Bone marrow (tissue), 2 donors: ENCODE data around the gene LEFTY1.
"Not testable (repeated sequence)": the region's sequence is repeated elsewhere in the genome, so short reads cannot be mapped to it uniquely, and the experiment has no call there.

ENCODE experiments used
- DNase-seq, 2 donors: peaks; one replicate each; lab custom pipeline; 2025; lab: John Stamatoyannopoulos, UW

The LEFTY1 gene

DNA sequence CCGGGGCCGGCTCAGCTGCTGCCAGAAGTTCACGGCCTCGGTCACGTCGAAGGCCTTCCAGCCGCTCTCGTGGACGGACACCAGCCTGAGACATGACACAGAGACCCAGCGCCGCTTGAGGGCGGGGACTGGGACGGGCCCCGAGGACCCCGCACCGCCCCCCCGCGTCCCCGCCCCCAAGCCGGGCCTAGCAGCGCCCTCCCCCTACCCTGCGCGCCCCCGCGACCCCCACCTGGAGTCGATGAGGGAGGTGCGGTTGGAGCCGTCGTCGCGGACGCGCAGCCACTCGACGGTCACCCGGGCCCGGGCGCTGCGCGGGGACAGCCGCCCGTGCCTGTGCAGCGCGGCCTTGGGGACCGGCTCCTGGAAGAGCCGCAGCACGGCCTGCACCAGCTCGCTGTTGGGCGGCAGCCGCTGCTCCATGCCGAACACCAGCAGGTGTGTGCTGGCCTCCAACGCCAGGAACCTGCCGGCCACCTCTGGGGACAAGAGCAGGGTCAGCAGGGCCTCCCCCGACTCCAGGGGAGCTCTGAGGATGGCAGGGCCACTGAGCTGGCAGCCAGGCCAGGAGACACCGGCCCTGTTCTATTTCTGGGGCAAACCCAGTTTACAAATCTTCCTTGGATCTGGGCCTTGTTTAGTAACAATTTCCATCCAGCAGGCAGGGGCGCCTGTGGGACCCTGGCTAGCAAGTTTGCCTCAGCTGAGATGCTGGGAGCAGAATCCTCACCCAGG is 1.2 kb downstream of the LEFTY1 start:
- DNase-seq: not testable (repeated sequence)

DNA sequence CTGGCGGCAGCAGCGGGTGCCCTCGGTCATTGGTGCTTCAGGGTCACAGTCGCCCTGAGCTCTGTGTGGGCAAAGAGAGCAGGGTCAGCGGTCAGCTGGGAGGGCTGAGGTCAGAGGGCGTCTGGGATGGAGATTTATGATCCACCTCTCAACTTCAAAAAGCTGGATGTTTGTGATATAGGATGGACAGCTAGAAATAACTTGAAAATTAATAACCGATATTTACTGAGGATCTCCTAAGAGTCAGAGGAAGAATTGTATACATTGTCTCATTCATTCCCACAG is 2.0 kb downstream of the LEFTY1 start:
- no peak for DNase-seq

DNA sequence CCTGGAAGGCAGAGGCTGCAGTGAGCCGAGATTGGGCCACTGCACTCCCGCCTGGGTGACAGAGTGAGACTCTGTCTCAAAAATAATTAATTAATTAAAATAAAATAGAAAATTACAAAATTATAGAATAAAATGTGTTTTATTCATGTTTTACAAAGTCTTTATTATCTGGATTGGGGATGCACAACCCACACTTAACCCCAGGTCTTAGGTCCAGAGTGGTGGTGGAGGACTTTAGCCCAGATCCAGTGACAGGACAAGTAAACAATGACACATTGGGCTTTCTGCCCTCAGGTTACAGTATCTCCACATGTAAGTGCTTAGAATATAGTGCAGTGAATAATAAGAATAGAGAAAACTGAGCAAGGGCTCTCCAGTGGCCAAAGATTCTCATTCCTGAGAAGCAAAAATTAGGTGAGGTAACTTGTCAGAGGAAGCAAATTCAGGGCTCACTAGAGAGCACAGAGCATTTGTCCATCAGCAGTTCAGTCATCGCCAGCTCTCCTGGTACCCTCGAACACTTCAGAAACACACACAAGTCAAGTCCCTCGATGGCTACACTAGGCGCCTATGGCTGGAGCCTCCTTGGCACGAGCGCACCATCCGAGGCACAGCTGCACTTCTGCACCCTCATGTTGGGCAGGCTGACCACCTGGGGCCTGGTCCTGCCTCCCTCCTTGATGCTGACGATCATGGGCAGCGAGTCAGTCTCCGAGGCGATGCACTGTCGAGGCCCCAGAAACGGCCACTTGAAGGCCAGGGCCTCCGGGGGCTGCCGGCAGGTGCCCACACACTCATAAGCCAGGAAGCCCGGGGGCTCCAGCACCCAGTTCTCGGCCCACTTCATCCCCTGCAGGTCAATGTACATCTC is 2.6 kb downstream of the LEFTY1 start:
- DNase-seq: no peak

DNA sequence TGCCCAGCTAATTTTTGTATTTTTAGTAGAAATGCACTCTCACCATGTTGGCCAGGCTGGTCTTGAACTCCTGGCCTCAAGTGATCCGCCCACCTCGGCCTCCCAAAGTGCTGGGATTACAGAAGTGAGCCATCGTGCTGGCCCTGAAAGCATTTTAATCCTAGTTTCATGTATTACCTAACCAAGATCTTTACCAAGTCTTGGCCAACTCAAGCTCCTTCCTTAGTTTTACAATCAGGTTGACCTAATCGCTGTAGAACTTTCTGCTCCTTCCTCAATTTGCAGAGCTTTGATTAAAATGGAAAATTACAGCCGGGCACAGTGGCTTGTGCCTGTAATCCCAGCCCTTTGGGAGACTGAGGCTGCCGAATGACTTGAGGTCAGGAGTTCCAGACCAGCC is 3.6 kb downstream of the LEFTY1 start:
- no peak for DNase-seq

DNA sequence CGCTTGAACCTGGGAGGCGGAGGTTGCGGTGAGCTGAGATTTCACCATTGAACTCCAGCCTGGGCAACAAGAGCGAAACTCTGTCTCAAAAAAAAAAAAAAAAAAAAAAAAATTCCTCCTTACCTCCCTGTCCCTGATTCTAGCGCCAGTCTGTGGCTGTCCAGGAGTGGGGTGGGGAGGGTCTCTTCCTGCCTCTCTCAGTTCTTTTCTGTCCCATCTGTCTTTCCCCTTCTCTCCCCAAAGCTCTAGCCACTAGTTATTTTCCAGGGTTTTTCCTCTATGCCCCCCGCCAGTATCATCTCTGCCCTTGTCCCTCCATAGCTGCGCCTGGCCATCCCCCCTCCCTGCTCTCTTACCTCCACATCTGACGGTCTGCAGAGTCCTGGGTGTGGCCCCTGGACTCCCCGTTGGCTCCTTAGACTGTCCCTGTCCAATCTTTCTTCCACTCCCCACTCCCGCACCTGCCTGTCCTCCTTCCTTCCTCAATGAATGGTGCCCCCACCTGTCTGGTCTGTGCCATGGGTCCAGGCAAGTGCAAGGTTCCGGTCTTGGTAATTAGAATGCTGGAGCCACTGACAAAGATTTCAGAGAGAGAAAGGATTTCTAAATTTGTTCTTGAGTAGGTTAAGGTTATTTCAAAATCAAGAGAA is 5.2 kb downstream of the LEFTY1 start:
- DNase-seq: no peak

DNA sequence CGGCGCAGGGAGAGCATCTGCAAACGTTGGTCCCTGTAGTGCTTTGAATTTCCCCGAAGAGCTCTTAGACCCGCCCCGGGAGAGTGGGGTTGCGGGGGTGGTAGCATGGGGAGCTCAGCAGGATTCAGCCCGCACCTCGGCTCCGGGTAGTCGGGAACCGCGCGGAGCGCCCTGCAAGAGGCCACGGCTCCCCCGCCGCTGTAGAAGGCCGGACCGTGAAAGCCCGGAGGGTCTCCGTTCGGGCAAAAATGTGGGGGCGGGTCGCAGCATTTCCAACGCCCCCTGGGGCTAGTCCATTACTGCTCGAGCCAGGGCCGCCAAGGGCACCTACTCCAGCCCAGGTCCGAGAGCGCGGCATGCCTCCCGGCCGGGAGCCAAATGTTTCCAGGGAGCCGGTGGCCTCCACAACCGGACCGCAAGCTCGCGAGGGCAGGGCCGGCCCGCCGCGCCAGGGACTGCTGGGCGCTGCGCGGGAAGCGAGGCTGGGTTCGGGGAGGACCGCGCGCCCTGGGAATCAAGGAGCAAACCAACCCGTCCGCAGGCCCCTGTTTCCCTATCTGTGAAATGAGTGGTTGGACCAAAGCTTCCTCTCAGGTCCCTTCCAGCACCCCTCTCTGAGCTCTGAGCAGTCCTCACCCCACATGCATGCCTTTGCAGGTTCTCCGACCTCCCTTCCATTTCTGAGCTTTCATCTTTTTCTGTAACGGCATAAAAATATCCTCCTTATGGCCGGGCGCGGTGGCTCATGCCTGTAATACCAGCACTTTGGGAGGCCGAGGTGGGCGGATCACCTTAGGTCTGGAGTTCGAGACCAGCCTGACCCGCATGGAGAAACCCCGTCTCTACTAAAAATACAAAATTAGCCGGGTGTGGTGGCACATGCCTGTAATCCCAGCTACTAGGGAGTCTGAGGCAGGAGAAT is 6.0 kb downstream of the LEFTY1 start:
- peak; percentile 36 to 41 for DNase-seq

DNA sequence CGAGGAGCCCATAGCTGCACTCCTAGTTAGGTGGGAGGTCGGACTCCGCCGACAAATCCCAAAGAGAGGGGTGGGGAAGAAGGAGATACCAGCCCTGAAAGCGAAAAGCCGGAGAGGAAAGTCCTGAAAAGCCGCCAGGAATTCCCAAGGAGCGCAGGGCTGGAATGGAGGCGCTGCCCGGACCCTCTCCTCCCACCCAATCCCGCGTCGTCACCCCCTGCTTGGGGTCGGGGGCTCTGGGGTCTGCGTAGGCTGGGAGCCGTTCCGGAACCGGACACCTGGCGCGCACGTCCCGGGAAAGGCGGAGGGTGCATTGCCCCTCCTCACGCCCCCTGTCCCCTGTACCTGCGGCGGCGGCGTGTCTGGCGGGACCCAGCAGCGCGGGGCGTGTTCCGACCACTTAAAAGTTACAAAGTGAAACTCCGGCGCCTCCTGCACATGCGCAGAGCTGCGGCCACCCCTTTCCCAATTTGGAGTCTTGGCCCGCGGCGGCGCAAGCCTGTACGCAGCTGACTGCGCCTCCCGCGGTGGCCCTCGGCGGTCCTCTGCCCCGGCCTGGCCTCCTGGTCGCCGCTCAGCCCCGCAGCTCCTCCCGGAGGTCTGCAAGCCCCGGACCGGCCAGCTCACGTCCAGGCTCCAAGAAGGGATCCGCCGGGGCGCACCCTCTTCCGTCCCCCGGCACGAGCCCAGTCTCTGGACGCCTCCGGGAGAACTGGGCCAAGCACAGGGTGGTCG is 6.8 kb downstream of the LEFTY1 start, which contains the start of gene TMEM63A:
TSS of gene TMEM63A (minus strand) at position 422 of the 735 bp plus-strand sequence. CDS start 4,800 bp downstream, outside the sequence.
- DNase-seq: peak; percentile 73 to 87

DNA sequence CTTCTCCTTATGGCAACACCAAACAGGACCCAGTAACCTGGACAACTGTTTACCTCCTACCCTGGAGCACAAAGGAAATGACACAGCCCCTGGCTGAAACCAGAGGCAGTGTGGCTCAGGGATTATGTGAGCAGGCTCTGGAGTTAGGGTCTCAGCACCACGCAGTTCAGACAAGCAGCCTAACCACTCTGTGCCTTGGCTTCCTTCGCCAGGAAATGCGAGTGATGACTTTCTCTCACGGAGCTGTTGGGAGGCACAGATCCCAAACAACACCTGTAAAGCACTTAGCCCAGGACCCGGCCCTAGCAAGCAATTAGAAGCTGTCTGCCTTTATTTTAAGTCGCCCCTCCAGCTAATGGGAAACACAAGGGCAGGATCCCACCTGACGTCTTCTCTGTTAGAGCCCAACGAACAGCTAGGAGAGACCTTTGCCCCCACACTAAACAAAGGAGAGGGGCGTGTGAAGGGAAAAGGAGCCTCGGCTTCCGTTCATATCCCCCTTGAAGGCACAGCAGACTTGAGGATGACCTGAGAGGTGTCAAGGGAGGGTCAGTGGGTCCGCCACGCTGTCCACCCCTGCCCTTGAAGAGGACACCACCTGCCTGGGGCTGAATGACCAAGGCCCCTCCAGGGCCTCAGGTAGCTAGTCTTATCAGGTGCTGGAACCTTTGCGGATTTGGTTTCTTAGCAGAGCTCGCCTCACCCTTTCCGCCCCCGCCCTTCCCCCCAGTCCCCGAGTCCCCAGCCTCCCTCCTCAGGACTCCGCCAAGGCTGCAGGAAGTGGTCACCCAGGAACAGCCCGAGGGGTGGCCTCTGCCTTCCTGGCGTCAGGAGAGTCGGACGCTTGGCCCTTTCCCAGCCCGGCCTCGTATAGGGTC is 7.6 kb downstream of the LEFTY1 start:
- peak; percentile 14 to 33 for DNase-seq

DNA sequence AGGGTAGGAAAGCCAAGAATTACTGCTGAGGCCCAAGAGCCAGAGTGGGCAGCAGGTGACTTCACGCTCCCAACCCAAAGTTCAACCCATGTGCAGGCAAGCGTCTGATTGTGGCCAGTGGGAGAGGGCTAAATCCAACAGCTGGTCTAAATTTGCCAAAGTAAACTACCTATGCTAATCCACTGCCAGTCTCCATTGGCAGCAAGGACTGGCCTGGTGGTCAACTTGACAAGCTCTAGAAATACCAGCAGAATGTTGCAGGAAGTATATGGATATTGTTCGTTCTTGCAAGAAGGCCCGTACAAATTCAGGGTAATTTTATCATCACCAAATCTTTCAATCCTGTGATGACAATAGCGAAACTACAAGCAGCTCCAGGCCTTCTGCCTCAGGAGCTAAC is 8.3 kb downstream of the LEFTY1 start:
- DNase-seq: no peak

DNA sequence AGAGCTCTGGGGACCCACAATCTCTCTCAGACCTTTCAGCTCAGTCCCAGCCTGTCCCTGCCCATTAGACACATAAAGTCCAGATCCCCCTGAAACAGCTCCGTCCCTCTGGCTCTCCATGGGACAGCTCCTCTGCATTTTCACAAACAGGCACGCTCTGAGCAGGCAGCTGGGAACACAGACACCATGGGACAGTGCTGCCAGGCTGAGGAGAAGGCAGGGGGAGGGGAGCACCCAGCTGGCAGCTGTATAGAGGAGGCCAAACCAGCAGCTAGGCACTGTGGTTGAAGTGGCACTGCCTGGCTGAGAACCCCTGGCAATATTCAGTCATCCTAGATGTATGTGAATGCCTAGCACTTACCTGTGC is 8.7 kb downstream of the LEFTY1 start:
- no peak for DNase-seq

DNA sequence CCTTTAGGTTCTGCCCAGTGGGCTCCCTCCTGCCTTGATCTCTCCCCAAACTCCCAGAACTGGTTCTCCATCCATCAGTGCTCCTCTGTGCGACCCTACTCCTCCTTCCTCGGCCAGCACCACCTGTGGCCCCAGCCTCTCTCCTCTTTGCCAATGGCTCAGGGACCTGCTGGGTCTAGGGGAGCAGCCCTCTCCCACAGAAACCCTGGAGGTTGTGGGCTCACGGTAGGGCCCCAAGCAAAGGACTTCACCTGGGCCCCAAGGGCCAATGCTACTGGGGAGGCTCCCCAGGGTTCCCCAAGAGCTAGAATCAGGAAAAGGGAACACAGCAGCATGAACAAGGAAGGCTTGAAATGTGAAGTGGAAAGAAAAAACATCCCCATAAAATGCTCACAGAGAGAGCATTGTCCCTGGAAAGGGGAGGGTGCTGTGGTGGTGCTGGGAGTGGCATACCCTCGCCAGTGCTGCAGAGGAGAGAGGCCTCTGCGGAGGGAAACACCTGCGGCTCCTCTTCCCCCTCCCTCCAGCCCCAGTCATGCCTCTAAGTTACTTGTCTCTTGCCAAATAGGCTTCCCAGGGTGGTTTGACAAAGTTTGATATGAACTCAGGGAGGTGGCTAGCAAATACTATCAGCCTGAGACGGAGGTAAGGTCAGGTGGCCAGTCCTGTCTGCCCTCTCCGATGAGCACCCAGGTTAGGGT is 9.3 kb downstream of the LEFTY1 start:
- DNase-seq: peak in 1 of 2 donors; percentile 72

DNA sequence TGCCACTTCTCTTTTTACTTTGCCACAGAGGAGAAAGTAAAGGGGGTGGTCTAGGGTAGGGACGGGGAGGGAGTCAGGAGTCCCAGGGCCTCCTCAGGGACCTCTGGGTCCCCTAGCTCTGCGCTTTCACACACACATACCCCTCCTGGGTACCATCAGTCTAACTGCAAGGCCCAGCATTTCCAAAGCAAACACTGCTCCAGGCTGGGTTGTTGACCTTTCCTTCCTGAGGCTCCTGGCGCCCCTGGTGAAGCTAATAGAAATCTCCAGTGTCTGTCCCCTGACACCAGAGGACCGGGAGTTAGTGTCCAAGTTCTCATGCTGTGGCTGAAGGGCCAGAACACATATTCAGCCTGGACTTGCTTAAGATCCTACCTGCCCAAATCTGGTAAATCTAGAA is 10.7 kb downstream of the LEFTY1 start:
- DNase-seq: no peak

DNA sequence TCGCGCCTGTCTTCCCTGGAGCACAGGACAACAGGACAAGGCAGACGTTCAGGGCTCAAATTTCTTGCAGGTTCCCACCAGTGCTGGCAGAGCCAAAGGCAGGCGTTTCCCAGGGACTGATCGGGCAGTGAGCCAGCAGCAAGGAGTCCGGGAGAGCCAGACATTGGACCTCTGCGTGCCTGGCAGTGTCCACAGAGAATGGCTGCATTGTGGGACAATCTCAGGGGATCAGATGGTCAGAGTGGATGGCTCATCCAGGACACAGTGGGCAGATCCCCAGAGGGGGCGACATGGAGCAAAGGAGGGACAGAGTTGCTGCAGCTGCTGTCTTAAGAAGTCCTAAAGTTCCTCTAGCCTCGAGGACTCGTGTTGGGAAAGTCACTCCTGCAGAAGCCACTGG is 11.4 kb downstream of the LEFTY1 start:
- peak; percentile 2 to 26 for DNase-seq

DNA sequence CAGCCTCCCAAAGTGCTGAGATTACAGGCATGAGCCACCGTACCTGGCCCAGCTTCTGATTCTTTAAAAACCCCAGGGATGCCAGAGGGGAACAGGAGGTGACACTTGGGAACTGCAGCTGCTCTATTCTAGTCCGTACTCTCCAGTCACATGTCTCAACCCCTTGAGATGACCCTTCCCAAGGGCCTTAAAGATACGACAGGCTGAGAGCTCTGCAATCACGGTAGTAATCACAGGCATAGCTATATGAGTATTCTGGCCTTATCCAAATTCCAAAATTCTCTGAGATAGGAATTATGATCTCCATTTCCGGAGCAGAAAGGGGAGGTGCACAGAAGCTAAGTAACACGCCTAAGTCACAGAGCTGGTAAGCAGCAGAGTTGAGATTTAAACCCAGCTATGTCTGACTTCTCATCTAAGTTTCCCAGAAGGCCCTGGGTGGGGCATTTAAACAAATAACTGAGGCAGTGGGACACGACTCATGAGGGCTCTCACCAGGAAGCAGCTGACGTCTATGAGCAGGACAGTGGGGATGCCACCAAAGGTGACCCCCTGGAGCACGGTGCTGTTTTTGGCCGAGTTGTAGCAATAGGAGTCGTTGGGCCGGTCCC is 11.9 kb downstream of the LEFTY1 start:
- no peak for DNase-seq

DNA sequence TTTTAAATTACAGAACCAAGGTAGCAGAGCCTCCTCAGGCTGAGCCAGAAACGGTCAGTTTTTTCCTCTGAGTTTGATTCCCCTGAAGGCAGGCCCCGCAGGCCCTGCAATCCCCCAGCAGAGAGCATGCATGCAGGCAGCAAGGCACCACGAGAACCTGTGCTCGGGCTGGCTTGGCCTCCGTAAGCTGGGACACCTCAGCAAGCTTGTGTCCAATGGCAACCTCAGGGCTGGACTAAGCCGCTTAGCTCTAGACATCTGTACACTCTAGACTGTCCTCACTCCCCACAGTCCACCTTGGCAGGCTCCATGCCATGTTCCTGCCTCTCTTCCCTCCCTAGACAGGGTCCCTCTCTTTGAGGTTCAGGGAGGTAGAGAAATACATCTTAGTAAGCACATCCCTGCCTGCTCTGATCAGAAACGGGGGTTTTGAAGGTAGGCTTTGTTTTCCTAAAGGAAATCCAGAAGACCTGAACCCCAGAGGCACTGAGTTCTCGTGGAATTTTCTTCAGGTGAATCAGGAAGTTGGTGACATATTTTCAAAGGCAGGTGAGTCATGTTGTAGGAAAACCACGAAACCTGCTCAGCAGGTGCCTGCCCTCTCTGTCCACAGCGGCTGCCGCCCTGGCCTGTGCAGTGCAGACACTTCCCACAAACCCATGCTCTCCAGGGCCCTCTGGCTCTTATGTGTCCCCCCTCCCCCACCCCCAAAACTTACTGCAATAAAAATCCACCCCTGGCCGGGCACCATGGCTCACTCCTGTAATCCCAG is 13.7 kb downstream of the LEFTY1 start:
- no peak for DNase-seq

DNA sequence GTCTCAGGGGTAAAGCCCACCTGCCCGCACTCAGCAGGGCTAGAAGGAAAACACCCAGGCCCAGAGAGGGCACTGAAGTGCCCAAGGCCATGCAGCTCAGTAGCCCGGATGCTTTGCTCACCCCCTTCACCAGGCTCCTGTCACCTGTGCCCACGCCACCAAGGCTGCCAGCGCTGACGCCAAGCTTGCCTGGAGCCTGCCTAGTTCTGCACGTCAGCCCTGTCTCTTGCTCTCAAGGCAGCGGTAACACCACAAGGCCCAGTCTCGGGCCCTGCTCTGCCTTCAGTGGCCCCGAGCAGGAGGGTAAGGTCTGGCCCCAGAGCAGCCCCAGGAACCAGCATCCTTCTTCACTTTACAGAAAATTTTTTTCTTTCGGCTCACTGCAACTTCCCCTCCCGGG is 14.5 kb downstream of the LEFTY1 start:
- DNase-seq: no peak

DNA sequence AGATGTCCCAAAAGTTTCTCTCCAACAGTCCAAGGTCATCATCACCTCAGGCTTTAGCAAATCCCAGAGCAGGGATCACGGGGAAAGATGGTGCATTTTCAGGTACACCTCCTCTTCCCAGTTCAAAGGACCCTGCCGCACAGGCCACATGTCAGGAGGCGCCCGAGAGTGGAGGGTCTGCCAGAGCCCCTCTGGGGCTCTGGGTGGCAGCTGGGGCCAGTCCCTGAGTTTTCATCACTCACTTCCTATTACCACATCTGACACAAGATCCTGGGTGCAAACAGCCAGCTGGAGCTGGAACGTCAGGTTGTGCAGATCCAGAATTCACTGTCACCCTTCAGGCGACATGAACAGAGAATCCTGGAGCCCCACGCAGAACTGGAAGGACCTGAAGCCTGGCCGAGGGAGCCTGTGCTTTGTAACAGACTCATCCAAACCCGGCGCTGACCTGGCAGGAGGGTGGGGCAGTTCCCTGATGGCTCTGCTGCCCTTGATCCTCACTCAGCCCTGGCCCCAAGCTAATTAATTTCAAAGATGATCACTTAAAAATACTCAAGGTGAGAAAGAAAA is 15.6 kb downstream of the LEFTY1 start:
- DNase-seq: no peak

DNA sequence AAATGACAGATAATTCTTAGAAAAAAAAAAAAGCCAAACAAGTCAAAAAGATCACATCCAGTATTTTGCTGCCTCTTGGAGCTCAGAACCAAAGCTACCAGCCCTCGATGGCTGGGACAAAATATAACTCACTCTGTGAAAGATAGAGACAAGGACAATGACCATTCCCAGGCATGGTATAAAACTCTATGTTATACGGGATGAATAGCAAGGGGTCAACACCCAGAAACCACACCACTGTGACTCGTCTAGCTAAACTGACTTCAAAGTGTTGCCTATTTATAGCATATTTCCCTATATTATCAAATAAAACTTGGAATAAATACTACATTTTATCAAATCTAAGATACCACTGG is 16.9 kb downstream of the LEFTY1 start:
- no peak for DNase-seq
